H1 (cell line): ENCODE measurements around the gene MCM5. TPM values are rescaled to one million over a fixed set of nuclear protein-coding genes. Genes with fewer than 3 reads are reported as not detected.

Experiments
- CTCF ChIA-PET: fragments of 300-600 bp; sonication (Branson Sonifier 250); formaldehyde crosslinking; loops from one replicate; lab custom pipeline; 2021; ENCODE audit not compliant: partially characterized antibody; lab: Charles Lee
- POLR2A ChIA-PET: fragments of 300-600 bp; sonication (Branson Sonifier 250); formaldehyde crosslinking; loops from one replicate; lab custom pipeline; 2021; ENCODE audit warnings: inconsistent platforms; ENCODE audit not compliant: partially characterized antibody; lab: Charles Lee
- DNase-seq, 2 experiments: peaks; one replicate each; pipeline versions ENCODE4 v3.0.0 to v3.0.0-alpha.2; 2010 to 2022; ENCODE audit warnings: low spot score in 2 of 2, low read depth in 1 of 2, mixed read lengths in 1 of 2
- FAIRE-seq: peaks from 2 replicates; lab custom pipeline; 2011; peaks lifted over from hg19 to GRCh38; lab: Jason Lieb, UNC
- H2AFZ ChIP-seq: 2 replicates; pipeline ENCODE4 v1.8.1; 2012; ENCODE audit warnings: low read length, inconsistent platforms
- H2AK5ac ChIP-seq: 2 replicates; pipeline ENCODE4 v1.6.1; 2013; ENCODE audit warnings: low read depth, low read length
- H2BK120ac ChIP-seq: replicated peaks from 2 replicates; pipeline ENCODE3; 2013; ENCODE audit warnings: low read depth, low read length, inconsistent platforms
- H2BK12ac ChIP-seq: 2 replicates; pipeline ENCODE4 v1.6.1; 2013; ENCODE audit warnings: low read depth, low read length
- H2BK15ac ChIP-seq: 2 replicates; pipeline ENCODE4 v1.6.1; 2013; ENCODE audit warnings: low read length
- H2BK20ac ChIP-seq: 2 replicates; pipeline ENCODE4 v1.6.1; 2013; ENCODE audit warnings: low read length
- H2BK5ac ChIP-seq: 2 replicates; pipeline ENCODE4 v1.6.1; 2013; ENCODE audit warnings: low read depth, low read length
- H3K14ac ChIP-seq: 2 replicates; pipeline ENCODE4 v1.6.1; 2013; ENCODE audit warnings: inconsistent platforms; ENCODE audit not compliant: insufficient read length
- H3K18ac ChIP-seq: 2 replicates; pipeline ENCODE4 v1.6.1; 2013; ENCODE audit warnings: low read length; ENCODE audit errors: extremely low read depth
- H3K23ac ChIP-seq: 2 replicates; pipeline ENCODE4 v1.6.1; 2013; ENCODE audit warnings: inconsistent platforms; ENCODE audit not compliant: insufficient read length
- H3K23me2 ChIP-seq: 2 replicates; pipeline ENCODE4 v1.6.1; 2013; ENCODE audit warnings: low read depth, low read length
- H3K27ac ChIP-seq: 2 replicates; pipeline ENCODE4 v1.6.1; 2011; ENCODE audit warnings: low read depth, low read length, inconsistent platforms
- H3K27me3 ChIP-seq, 4 experiments: replicated peaks in 1 of 4; 1 replicate in 1 of 4; 2 replicates in 3 of 4; pipeline versions ENCODE4 v1.6.1 to v1.8.1; 2011 to 2013; ENCODE audit warnings: low read length in 3 of 4, mild to moderate bottlenecking in 3 of 4, inconsistent platforms in 2 of 4, mixed read lengths in 2 of 4, moderate library complexity in 1 of 4; ENCODE audit not compliant: control insufficient read depth in 3 of 4, insufficient read depth in 3 of 4; ENCODE audit errors: extremely low read depth in 1 of 4
- H3K36me3 ChIP-seq, 4 experiments: 2 replicates each; pipeline versions ENCODE4 v1.6.1 to v1.8.1; 2011 to 2013; ENCODE audit warnings: mild to moderate bottlenecking in 4 of 4, low read length in 3 of 4, moderate library complexity in 2 of 4, control low read depth in 1 of 4, inconsistent platforms in 1 of 4; ENCODE audit not compliant: insufficient read depth in 4 of 4, control insufficient read depth in 2 of 4
- H3K4ac ChIP-seq: replicated peaks from 2 replicates; pipeline ENCODE3; 2013; ENCODE audit warnings: low read length, low read depth, mixed read lengths, inconsistent platforms; ENCODE audit not compliant: insufficient read length
- H3K4me1 ChIP-seq, 4 experiments: replicated peaks in 1 of 4; 1 replicate in 1 of 4; 2 replicates in 3 of 4; pipeline versions ENCODE4 v1.6.1 to v1.8.1; 2011 to 2013; ENCODE audit warnings: low read length in 3 of 4, inconsistent platforms in 2 of 4, mixed read lengths in 1 of 4; ENCODE audit not compliant: insufficient read depth in 4 of 4, control insufficient read depth in 3 of 4
- H3K4me2 ChIP-seq, 2 experiments: 2 replicates each; pipeline versions ENCODE4 v1.6.1 to v1.8.1; 2011 to 2013; ENCODE audit warnings: low read depth in 2 of 2, low read length in 2 of 2, control low read depth in 1 of 2, inconsistent platforms in 1 of 2, mild to moderate bottlenecking in 1 of 2; ENCODE audit not compliant: insufficient read depth in 1 of 2
- H3K4me3 ChIP-seq, 4 experiments: fragments of 200-600, 300-600 bp in 1 of 4; sonication (generic), shearing (Covaris generic), sonication (Bioruptor Twin) in 1 of 4; 2 replicates each; pipeline versions ENCODE4 v1.5.1 to v1.8.1; 2011 to 2016; ENCODE audit warnings: low read length in 4 of 4, low read depth in 3 of 4, control low read depth in 2 of 4, inconsistent platforms in 2 of 4, mild to moderate bottlenecking in 2 of 4, mixed read lengths in 1 of 4, moderate library complexity in 1 of 4; ENCODE audit not compliant: insufficient read depth in 2 of 4; ENCODE audit errors: extremely low read depth in 1 of 4
- H3K56ac ChIP-seq: replicated peaks from 2 replicates; pipeline ENCODE3; 2013; ENCODE audit warnings: low read depth, mild to moderate bottlenecking, mixed read lengths, low read length, inconsistent platforms; ENCODE audit not compliant: insufficient read length
- H3K79me1 ChIP-seq: 2 replicates; pipeline ENCODE4 v1.6.1; 2013; ENCODE audit warnings: low read depth, low read length, control low read depth
- H3K79me2 ChIP-seq, 2 experiments: 2 replicates each; pipeline versions ENCODE4 v1.6.1 to v1.8.1; 2012 to 2013; ENCODE audit warnings: low read length in 2 of 2, mild to moderate bottlenecking in 2 of 2, inconsistent platforms in 1 of 2; ENCODE audit not compliant: insufficient read depth in 2 of 2, control insufficient read depth in 1 of 2
- H3K9ac ChIP-seq, 4 experiments: replicated peaks in 1 of 4; 1 replicate in 1 of 4; 2 replicates in 3 of 4; pipeline versions ENCODE4 v1.6.1 to v1.8.1; 2011 to 2013; ENCODE audit warnings: low read depth in 3 of 4, low read length in 3 of 4, control low read depth in 2 of 4, mild to moderate bottlenecking in 2 of 4, moderate library complexity in 2 of 4, inconsistent platforms in 1 of 4; ENCODE audit errors: extremely low read depth in 1 of 4
- H3K9me3 ChIP-seq, 2 experiments: 2 replicates each; pipeline versions ENCODE4 v1.6.1 to v1.8.1; 2012 to 2013; ENCODE audit warnings: mild to moderate bottlenecking in 2 of 2, moderate library complexity in 2 of 2, control low read depth in 1 of 2, inconsistent platforms in 1 of 2, low read depth in 1 of 2, low read length in 1 of 2, mixed read lengths in 1 of 2; ENCODE audit not compliant: insufficient read depth in 2 of 2
- H4K20me1 ChIP-seq, 2 experiments: replicated peaks in 1 of 2; 2 replicates each; pipeline versions ENCODE3 to v1.8.1; 2011 to 2013; ENCODE audit warnings: inconsistent platforms in 2 of 2, low read length in 2 of 2, mild to moderate bottlenecking in 1 of 2; ENCODE audit not compliant: insufficient read depth in 2 of 2, control insufficient read depth in 1 of 2
- H4K5ac ChIP-seq: 2 replicates; pipeline ENCODE4 v1.6.1; 2013; ENCODE audit warnings: low read length, low read depth, mixed read lengths, inconsistent platforms; ENCODE audit not compliant: insufficient read length
- H4K8ac ChIP-seq: 2 replicates; pipeline ENCODE4 v1.8.0; 2013; ENCODE audit warnings: mild to moderate bottlenecking, moderate library complexity, low read length, inconsistent platforms; ENCODE audit not compliant: insufficient read depth; ENCODE audit errors: extremely low read depth
- H4K91ac ChIP-seq: replicated peaks from 2 replicates; pipeline ENCODE3; 2013; ENCODE audit warnings: low read length, mixed read lengths, inconsistent platforms; ENCODE audit not compliant: insufficient read length
- ASH2L ChIP-seq: fragments of 200-600, 300-600 bp; sonication (generic); IDR thresholded peaks from one replicate; pipeline ENCODE4 v1.7.1; 2017; ENCODE audit warnings: low read length
- BACH1 ChIP-seq: IDR thresholded peaks from 2 replicates; pipeline ENCODE4 v1.6.1; 2012; ENCODE audit warnings: low read length, improper control_type of control experiment
- EGR1 ChIP-seq: IDR thresholded peaks from 2 replicates; pipeline ENCODE4 v1.6.1; 2011; ENCODE audit warnings: low read depth, low read length, borderline replicate concordance
- GTF2F1 ChIP-seq: IDR thresholded peaks from 2 replicates; pipeline ENCODE4 v1.6.1; 2012; ENCODE audit warnings: low read depth, low read length, improper control_type of control experiment, borderline replicate concordance
- KDM1A ChIP-seq: fragments of 200-600, 300-600 bp; sonication (generic); IDR thresholded peaks from 2 replicates; pipeline ENCODE4 v1.7.1; 2016; ENCODE audit warnings: mild to moderate bottlenecking, low read length, borderline replicate concordance
- POLR2A ChIP-seq, 2 experiments: IDR thresholded peaks; 1 replicate in 1 of 2; 2 replicates in 1 of 2; pipeline ENCODE4 v1.6.1; 2011; ENCODE audit warnings: low read depth in 2 of 2, low read length in 2 of 2, mild to moderate bottlenecking in 2 of 2; ENCODE audit errors: control extremely low read depth in 1 of 2
- SIN3A ChIP-seq, 2 experiments: IDR thresholded peaks in 1 of 2; conservative IDR thresholded peaks in 1 of 2; 2 replicates each; pipeline ENCODE4 v1.6.1; 2011 to 2012; ENCODE audit warnings: low read length in 2 of 2, improper control_type of control experiment in 1 of 2, low read depth in 1 of 2, mild to moderate bottlenecking in 1 of 2
- USF2 ChIP-seq: IDR thresholded peaks from 2 replicates; pipeline ENCODE4 v1.6.1; 2011; ENCODE audit warnings: low read length, improper control_type of control experiment
- YY1 ChIP-seq: IDR thresholded peaks from 2 replicates; pipeline ENCODE4 v1.6.1; 2011; ENCODE audit warnings: low read depth, mild to moderate bottlenecking, low read length
- WGBS, 2 experiments: shearing (Covaris generic) in 1 of 2; methylation state at CpG; one replicate each; pipeline versions ENCODE4 v1.1.6 to v1.1.7; 2013 to 2015; ENCODE audit warnings: low lambda C conversion rate in 2 of 2, mixed read lengths in 2 of 2, inconsistent platforms in 1 of 2, low coverage in 1 of 2, missing lambda C conversion rate in 1 of 2; ENCODE audit not compliant: insufficient replicate concordance in 2 of 2, insufficient coverage in 1 of 2, insufficient read length in 1 of 2; ENCODE audit errors: extremely low coverage in 1 of 2, missing lambda C conversion rate in 1 of 2; 5-methylcytosine and 5-hydroxymethylcytosine counted together
- polyA plus RNA-seq, 7 experiments: library from polyadenylated mRNA; depleted of rRNA in 3 of 7; stranded (reverse) in 5 of 7; unstranded in 2 of 7; fragments of >200 nt in 5 of 7; fragments of 200-250 nt in 2 of 7; gene quantifications; 1 replicate in 5 of 7; 2 replicates in 1 of 7; 4 replicates in 1 of 7; pipeline versions ENCODE4 v1.2.1 to v1.2.3, GENCODE V29; 2011 to 2013; ENCODE audit warnings: missing spikeins in 2 of 7, mixed read lengths in 2 of 7
- total RNA-seq: library from RNA; stranded (reverse); fragmentation: NEBNext Ultra II Directional; extraction: Animal tissue kit (Norgen Biotek cat#: 25700); gene quantifications from 2 replicates; pipeline ENCODE4 v1.2.1, GENCODE V29; 2021
- TF ChIP-seq, protein P1 (sequence below): IDR thresholded peaks from 2 replicates; pipeline ENCODE4 v1.6.1; 2012; ENCODE audit warnings: inconsistent platforms

The MCM5 gene
- total and polyA plus RNA-seq, 2 of the 8 experiments (the other 6 are each of a cell fraction or from before 2014, with no cell fraction given) = 210 to 305 TPM

- DNase-seq (no peak), FAIRE-seq (no peak)
- Histone ChIP-seq H3K4ac (peak overlapping the region; percentile 55), H3K18ac (peak overlapping the region; percentile 84), H3K79me2 (peaks cover 0 to 4% of the 10 kb centered on the region in 2 experiments; a peak in 1 of 4 replicates), H2BK120ac (peak overlapping the region; percentile 67), H3K14ac (no peak overlapping the region), H3K9ac (peak overlapping the region in 1 of 4 experiments; percentile 20; a peak in 2 of 7 replicates), H2BK15ac (no peak overlapping the region), H2AFZ (no peak overlapping the region), H3K27ac (peak overlapping the region; percentile 80; the same call in 1 of the 2 replicates), H2BK12ac (peak overlapping the region; percentile 91; the same call in 1 of the 2 replicates), H3K4me1 (peaks cover 22 to 31% (median 26%) of the 10 kb centered on the region in 4 experiments), H2BK20ac (peak overlapping the region; percentile 40; the same call in 1 of the 2 replicates), H2AK5ac (0 out of 2 replicates have a peak overlapping the region, but pooled peaks have one; percentile 43), H4K5ac (peak overlapping the region; percentile 8), H2BK5ac (peak overlapping the region; percentile 95), H3K79me1 (peaks cover 2% of the 10 kb centered on the region; the same call in 1 of the 2 replicates), H4K8ac (no peak overlapping the region), H3K23me2 (peaks cover 8% of the 10 kb centered on the region; the same call in 1 of the 2 replicates), H3K4me2 (peak overlapping the region; percentile 28 to 30; a peak in 3 of 4 replicates), H3K36me3 (no peaks in the 10 kb centered on the region), H3K9me3 (no peaks in the 10 kb centered on the region), H4K91ac (peak overlapping the region; percentile 59), H3K23ac (no peak overlapping the region), H3K27me3 (no peaks in the 10 kb centered on the region; a peak in 1 of 7 replicates), H3K4me3 (no peak overlapping the region), H3K56ac (no peak overlapping the region), H4K20me1 (no peaks in the 10 kb centered on the region)
- 11% methylated on average over 3 of the region's 3 CpGs; no CpG with 5 or more reads in 1 of the 2 experiments for WGBS, 2 experiments
- CTCF ChIA-PET = no interaction called here
- POLR2A ChIA-PET = interaction anchor here (1.1 to 57.4 kb wide), 2 partner anchors 27 to 37 kb away, joined by 9 to 1995 read pairs; partner anchors contain the start of gene MCM5
- peak; percentile 78 for TF ChIP-seq BACH1
- no peak for TF ChIP-seq POLR2A (IDR thresholded peaks at IDR 0.05; ENCODE audit: control extremely low read depth in 1 of 2, low read depth in 2 of 2, low read length in 2 of 2)
- TF ChIP-seq YY1 = no peak
- no peak for TF ChIP-seq USF2
- no peak for TF ChIP-seq KDM1A
- TF ChIP-seq, protein P1, sequence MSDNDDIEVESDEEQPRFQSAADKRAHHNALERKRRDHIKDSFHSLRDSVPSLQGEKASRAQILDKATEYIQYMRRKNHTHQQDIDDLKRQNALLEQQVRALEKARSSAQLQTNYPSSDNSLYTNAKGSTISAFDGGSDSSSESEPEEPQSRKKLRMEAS = 0 out of 2 replicates have a peak, but pooled peaks have one; percentile 7
- TF ChIP-seq GTF2F1 = no peak
- no peak for TF ChIP-seq ASH2L
- no peak for TF ChIP-seq EGR1
- no peak for TF ChIP-seq SIN3A (conservative IDR thresholded peaks at IDR 0.05 in 1 of 2, IDR thresholded peaks at IDR 0.05 in 1 of 2; ENCODE audit: low read depth in 1 of 2, low read length in 2 of 2)
Measured at GRCh38 chr22:35377735-35378134, 22.2 kb upstream of the MCM5 start.
